Kidney (tissue), 14 donors: ENCODE results near the gene FOXL1. TPM values are rescaled to one million over a fixed set of nuclear protein-coding genes. Genes with fewer than 3 reads are reported as not detected.
A peak's percentile ranks its signal among the peaks of the same experiment; 100 is the strongest.

Source experiments
- DNase-seq, 5 donors: peaks; one replicate each; pipeline ENCODE4 v3.0.0-alpha.2; 2013 to 2020
- FAIRE-seq: peaks from 2 replicates; lab custom pipeline; 2012; peaks lifted over from hg19 to GRCh38; lab: Jason Lieb, UNC
- H3K27ac ChIP-seq, 2 donors: one replicate each; pipeline ENCODE4 v1.7.0; 2013; ENCODE audit warnings: low read depth in 2 of 2, low read length in 2 of 2, inconsistent platforms in 1 of 2
- H3K27me3 ChIP-seq: one replicate; pipeline ENCODE4 v1.7.1; 2013; ENCODE audit warnings: low read length, inconsistent platforms; ENCODE audit not compliant: control insufficient read depth, insufficient read depth
- H3K36me3 ChIP-seq, 3 donors: one replicate each; pipeline versions ENCODE4 v1.7.0 to v1.7.1; 2013; ENCODE audit warnings: low read length in 3 of 3, control low read depth in 1 of 3, inconsistent platforms in 1 of 3; ENCODE audit not compliant: insufficient read depth in 3 of 3, control insufficient read depth in 2 of 3
- H3K4me1 ChIP-seq, 3 donors: one replicate each; pipeline versions ENCODE4 v1.7.0 to v1.7.1; 2013; ENCODE audit warnings: low read length in 3 of 3, inconsistent platforms in 1 of 3, low read depth in 1 of 3; ENCODE audit not compliant: control insufficient read depth in 2 of 3, insufficient read depth in 2 of 3
- H3K4me3 ChIP-seq, 3 donors: one replicate each; pipeline versions ENCODE4 v1.7.0 to v1.8.1; 2013; ENCODE audit warnings: low read length in 3 of 3, control low read depth in 1 of 3, inconsistent platforms in 1 of 3
- H3K9ac ChIP-seq, 3 donors: one replicate each; pipeline versions ENCODE4 v1.7.0 to v1.7.1; 2013; ENCODE audit warnings: low read length in 3 of 3, control low read depth in 1 of 3, inconsistent platforms in 1 of 3
- H3K9me3 ChIP-seq, 3 donors: one replicate each; pipeline versions ENCODE4 v1.7.0 to v1.7.1; 2013; ENCODE audit warnings: low read length in 3 of 3, control low read depth in 1 of 3, inconsistent platforms in 1 of 3; ENCODE audit not compliant: control insufficient read depth in 2 of 3, insufficient read depth in 1 of 3
- CTCF ChIP-seq: IDR thresholded peaks from 3 replicates; pipeline ENCODE4 v1.5.1; 2012; ENCODE audit warnings: mild to moderate bottlenecking, moderate library complexity, borderline replicate concordance; ENCODE audit not compliant: insufficient read depth; ENCODE audit errors: extremely low read depth
- intact Hi-C: fragments of 100-400 bp; cut with DNase I; formaldehyde crosslinking; loops from one replicate; pipeline ENCODE4 v1.11.1; 2022
- polyA plus RNA-seq: library from polyadenylated mRNA; stranded (reverse); fragments of 350-450 nt; fragmentation: Illumina TruSeq; extraction: RNeasy Lipid Tissue Mini Kit (QIAGEN cat#74804); gene quantifications from one replicate; pipeline ENCODE4 v1.2.3, GENCODE V29; 2014; ENCODE audit warnings: low read depth, low replicate concordance; ENCODE audit not compliant: insufficient read depth
- total RNA-seq: library from RNA; stranded (reverse); fragmentation: NEBNext Ultra II Directional; extraction: Animal tissue kit (Norgen Biotek cat#: 25700); gene quantifications from one replicate; pipeline ENCODE4 v1.2.1, GENCODE V29; 2021
- donor health status: control.
- donor health status: control.
- donor health status: control.
- donor health status: control.
- donor health status: control.
- donor health status: DM: yes; HTN: yes; CAD: no.
- donor health status: Normal renal cell carcinoma (clear cell type).

FOXL1 gene
- total and polyA plus RNA-seq, 2 donors from 2014 or later: 0.52 to 2.0 TPM

DNA sequence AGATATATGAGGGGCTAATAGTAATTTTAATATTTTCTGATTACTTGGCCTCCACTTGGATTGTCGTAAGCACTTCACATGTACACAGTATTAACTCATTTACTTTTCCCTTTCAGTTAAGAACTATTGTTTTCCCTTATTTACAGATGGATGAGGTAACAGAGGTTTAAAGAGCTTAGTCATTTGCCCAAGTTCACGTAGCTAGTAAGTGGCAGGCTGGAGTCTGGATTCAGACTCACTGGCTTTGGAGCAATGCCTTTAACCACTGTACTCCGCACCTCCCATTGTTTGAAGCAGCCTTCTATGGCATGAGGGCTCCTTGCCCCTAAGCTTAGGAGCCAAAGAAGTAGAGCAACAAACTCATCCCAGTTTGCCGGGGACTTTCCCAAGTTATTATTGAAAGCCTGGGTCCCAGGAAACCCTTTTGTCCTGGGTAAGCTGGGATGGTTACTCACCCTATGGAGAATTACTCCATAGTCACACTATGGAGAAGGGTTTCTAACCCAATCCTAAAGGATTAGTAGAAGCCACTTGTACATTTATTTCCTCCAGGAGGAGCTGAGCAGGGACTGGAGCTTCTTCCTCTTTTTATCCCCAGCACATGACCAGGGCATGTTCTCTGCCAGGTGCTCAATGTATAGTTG, 12.3 kb downstream of the FOXL1 start:
- H3K27me3 ChIP-seq: peaks cover 2% of the 10 kb centered on the region
- FAIRE-seq (no peak), DNase-seq (no peak)

DNA sequence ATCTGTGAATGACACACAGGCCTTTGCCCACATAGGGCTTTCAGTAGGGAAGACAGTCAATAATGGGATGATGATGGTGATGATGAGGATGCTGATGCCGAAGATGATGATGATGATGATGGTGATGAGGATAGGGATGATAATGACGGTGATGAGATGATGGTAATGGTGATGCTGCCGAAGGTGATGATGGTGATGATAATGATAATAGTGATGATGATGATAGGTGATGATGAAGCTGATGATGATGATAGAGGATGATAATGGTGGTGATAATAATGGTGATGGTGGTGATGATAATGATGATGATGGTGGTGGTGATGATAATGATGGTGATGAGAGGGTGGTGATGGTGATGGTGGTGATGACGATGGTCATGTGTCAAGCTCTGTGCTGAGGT, 12.9 kb downstream of the FOXL1 start:
- TF ChIP-seq CTCF: no peak

More for the DNA sequence above, 12.3 kb downstream of the FOXL1 start:
- peaks cover 0 to 9% (median 0%) of the 10 kb centered on the region in 3 donors for H3K9me3 ChIP-seq
- peaks cover 0 to under 1% (median 0%) of the 10 kb centered on the region in 3 donors for H3K4me1 ChIP-seq
- peaks cover 0 to 8% (median 0%) of the 10 kb centered on the region in 3 donors for H3K36me3 ChIP-seq
- no peak overlapping the region for H3K27ac ChIP-seq
- no peak overlapping the region for H3K9ac ChIP-seq
- no peak overlapping the region for H3K4me3 ChIP-seq
- intact Hi-C loops: no loop called here
- no peak for TF ChIP-seq CTCF

DNA sequence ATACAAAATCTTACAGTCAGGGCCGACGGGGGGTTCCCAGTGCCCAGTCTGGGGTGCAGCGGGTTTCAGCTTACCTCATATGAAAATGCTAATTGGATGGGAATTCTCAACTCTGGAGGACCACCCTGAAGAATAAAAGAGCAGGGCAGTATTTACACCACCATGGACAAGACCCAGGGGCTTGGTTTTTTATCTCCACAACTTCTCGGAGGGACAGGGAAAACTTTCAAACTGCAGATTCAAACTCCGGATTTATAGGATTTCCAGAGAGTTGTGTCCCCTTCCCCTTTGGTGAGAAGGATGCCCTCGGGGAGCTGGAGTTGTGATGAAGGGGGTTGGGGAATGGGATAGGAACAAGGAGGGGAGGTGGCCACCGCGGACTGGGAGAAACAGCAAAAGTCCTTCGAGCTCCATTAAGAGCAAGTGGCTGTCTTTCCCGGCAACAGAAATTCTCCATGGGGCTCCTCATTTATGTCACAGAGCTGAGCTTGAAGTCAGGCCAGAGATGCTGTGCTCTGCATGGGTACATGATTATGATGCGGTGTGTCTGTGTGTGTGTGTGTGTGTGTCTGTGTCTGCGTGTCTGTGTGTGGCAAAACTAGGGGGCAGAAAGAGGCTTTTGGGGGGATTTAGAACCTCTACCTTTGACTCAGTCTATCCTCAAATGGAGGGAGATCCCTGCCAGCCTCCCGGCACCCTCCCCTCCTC, 15.7 kb downstream of the FOXL1 start:
- Histone ChIP-seq H3K9ac (no peak overlapping the region), H3K27ac (no peak overlapping the region), H3K4me1 (no peaks in the 10 kb centered on the region), H3K9me3 (peaks cover 0 to 1% (median 0%) of the 10 kb centered on the region in 3 donors), H3K36me3 (no peaks in the 10 kb centered on the region), H3K4me3 (no peak overlapping the region), H3K27me3 (peaks cover 2% of the 10 kb centered on the region)
- FAIRE-seq: no peak
- peak in 2 of 5 donors; percentile 17 to 20 for DNase-seq
- TF ChIP-seq CTCF: no peak
- intact Hi-C loops: no loop called here

More for the DNA sequence above, 12.9 kb downstream of the FOXL1 start:
- Histone ChIP-seq H3K9me3 (peaks cover 0 to 9% (median 0%) of the 10 kb centered on the region in 3 donors), H3K36me3 (peaks cover 0 to 8% (median 0%) of the 10 kb centered on the region in 3 donors), H3K4me3 (no peak overlapping the region), H3K27me3 (peaks cover 2% of the 10 kb centered on the region), H3K9ac (no peak overlapping the region), H3K4me1 (no peaks in the 10 kb centered on the region), H3K27ac (no peak overlapping the region)
- FAIRE-seq (no peak), DNase-seq (no peak)
- intact Hi-C loops: no loop called here
